H9 (cell line): ENCODE data around the gene MYMK. TPM values are rescaled to one million over a fixed set of nuclear protein-coding genes. Genes with fewer than 3 reads are reported as not detected.

Source experiments
- DNase-seq: peaks from one replicate; pipeline ENCODE4 v3.0.0-alpha.2; 2017
- H2AFZ ChIP-seq: one replicate; pipeline ENCODE4 v1.6.1; 2013; ENCODE audit warnings: mild to moderate bottlenecking, low read length, control low read depth, moderate library complexity
- H2AK5ac ChIP-seq: 2 replicates; pipeline ENCODE4 v1.6.1; 2013; ENCODE audit warnings: low read length, control low read depth, mixed read lengths; ENCODE audit not compliant: insufficient read length
- H2BK120ac ChIP-seq: one replicate; pipeline ENCODE4 v1.6.1; 2013; ENCODE audit warnings: low read depth, mild to moderate bottlenecking, low read length, control low read depth, inconsistent platforms; ENCODE audit not compliant: poor library complexity, severe bottlenecking
- H2BK12ac ChIP-seq: 2 replicates; pipeline ENCODE4 v1.6.1; 2013; ENCODE audit warnings: low read length, control low read depth, mixed read lengths, low read depth; ENCODE audit not compliant: insufficient read length
- H2BK15ac ChIP-seq: 2 replicates; pipeline ENCODE4 v1.6.1; 2013; ENCODE audit warnings: low read depth, low read length, control low read depth
- H2BK20ac ChIP-seq: one replicate; pipeline ENCODE4 v1.6.1; 2013; ENCODE audit warnings: low read depth, mild to moderate bottlenecking, low read length, control low read depth, inconsistent platforms; ENCODE audit not compliant: poor library complexity, severe bottlenecking
- H2BK5ac ChIP-seq: 2 replicates; pipeline ENCODE4 v1.6.1; 2013; ENCODE audit warnings: low read length, control low read depth, mixed read lengths; ENCODE audit not compliant: insufficient read length
- H3K14ac ChIP-seq: 2 replicates; pipeline ENCODE4 v1.6.1; 2013; ENCODE audit warnings: low read length, control low read depth; ENCODE audit not compliant: insufficient read depth
- H3K18ac ChIP-seq: 2 replicates; pipeline ENCODE4 v1.6.1; 2013; ENCODE audit warnings: low read depth, mild to moderate bottlenecking, mixed read lengths, low read length, control low read depth; ENCODE audit not compliant: insufficient read length
- H3K23ac ChIP-seq: 2 replicates; pipeline ENCODE4 v1.6.1; 2013; ENCODE audit warnings: low read length, control low read depth, mixed read lengths, low read depth; ENCODE audit not compliant: insufficient read length
- H3K23me2 ChIP-seq: 2 replicates; pipeline ENCODE4 v1.6.1; 2013; ENCODE audit warnings: low read depth, mild to moderate bottlenecking, mixed read lengths, low read length, control low read depth; ENCODE audit not compliant: insufficient read length, poor library complexity, severe bottlenecking
- H3K27ac ChIP-seq: 2 replicates; pipeline ENCODE4 v1.5.1; 2013; ENCODE audit warnings: low read length, control low read depth, mixed read lengths, low read depth; ENCODE audit not compliant: insufficient read length
- H3K27me3 ChIP-seq: 2 replicates; pipeline ENCODE4 v1.6.1; 2013; ENCODE audit warnings: low read length, control low read depth, inconsistent platforms; ENCODE audit not compliant: insufficient read depth
- H3K4ac ChIP-seq: 2 replicates; pipeline ENCODE4 v1.6.1; 2013; ENCODE audit warnings: low read depth, mild to moderate bottlenecking, control low read depth, inconsistent platforms, low read length, moderate library complexity
- H3K4me1 ChIP-seq: 2 replicates; pipeline ENCODE4 v1.6.1; 2013; ENCODE audit warnings: low read length, control low read depth, inconsistent platforms; ENCODE audit not compliant: insufficient read depth
- H3K4me2 ChIP-seq: 2 replicates; pipeline ENCODE4 v1.6.1; 2013; ENCODE audit warnings: low read length, control low read depth, mixed read lengths; ENCODE audit not compliant: insufficient read length, insufficient read depth
- H3K56ac ChIP-seq: 2 replicates; pipeline ENCODE4 v1.6.1; 2013; ENCODE audit warnings: low read depth, mild to moderate bottlenecking, mixed read lengths, low read length, control low read depth; ENCODE audit not compliant: insufficient read length
- H3K79me1 ChIP-seq: 2 replicates; pipeline ENCODE4 v1.6.1; 2013; ENCODE audit warnings: low read depth, mild to moderate bottlenecking, moderate library complexity, low read length, control low read depth, inconsistent platforms; ENCODE audit not compliant: insufficient read depth, poor library complexity, severe bottlenecking
- H3K79me2 ChIP-seq: 2 replicates; pipeline ENCODE4 v1.6.1; 2013; ENCODE audit warnings: low read length, control low read depth, inconsistent platforms; ENCODE audit not compliant: insufficient read depth
- H3K9ac ChIP-seq: 2 replicates; pipeline ENCODE4 v1.6.1; 2013; ENCODE audit warnings: low read length, control low read depth, mixed read lengths; ENCODE audit not compliant: insufficient read length; ENCODE audit errors: extremely low read depth
- H3K9me3 ChIP-seq: one replicate; pipeline ENCODE4 v1.6.1; 2013; ENCODE audit warnings: low read depth, low read length, inconsistent platforms; ENCODE audit not compliant: control insufficient read depth
- H3T11ph ChIP-seq: one replicate; pipeline ENCODE4 v1.6.1; 2013; ENCODE audit warnings: mild to moderate bottlenecking, low read length, control low read depth, inconsistent platforms
- H4K20me1 ChIP-seq: one replicate; pipeline ENCODE4 v1.6.1; 2013; ENCODE audit not compliant: control insufficient read depth, insufficient read length, insufficient read depth
- H4K5ac ChIP-seq: 2 replicates; pipeline ENCODE4 v1.6.1; 2013; ENCODE audit warnings: low read depth, mild to moderate bottlenecking, mixed read lengths, low read length, control low read depth; ENCODE audit not compliant: insufficient read length
- H4K8ac ChIP-seq: replicated peaks from 2 replicates; pipeline ENCODE4 v1.6.1; 2013; ENCODE audit warnings: low read length, control low read depth, mixed read lengths, low read depth; ENCODE audit not compliant: insufficient read length
- H4K91ac ChIP-seq: 2 replicates; pipeline ENCODE4 v1.6.1; 2013; ENCODE audit warnings: low read depth, mild to moderate bottlenecking, moderate library complexity, mixed read lengths, low read length, control low read depth; ENCODE audit not compliant: insufficient read length
- H3K27ac Mint-ChIP-seq, 3 experiments: 2 replicates in 2 of 3; 3 replicates in 1 of 3; pipeline ENCODE4 v1.8.0; 2020 to 2021; ENCODE audit warnings: mixed read lengths in 3 of 3, mild to moderate bottlenecking in 1 of 3, moderate library complexity in 1 of 3
- H3K27me3 Mint-ChIP-seq: 2 replicates; pipeline ENCODE4 v1.8.0; 2021; ENCODE audit warnings: low read depth, mild to moderate bottlenecking, moderate library complexity, mixed read lengths
- H3K36me3 Mint-ChIP-seq, 3 experiments: 2 replicates in 2 of 3; 3 replicates in 1 of 3; pipeline ENCODE4 v1.8.0; 2020 to 2021; ENCODE audit warnings: low read depth in 3 of 3, mixed read lengths in 3 of 3; ENCODE audit not compliant: insufficient read depth in 1 of 3
- H3K4me1 Mint-ChIP-seq, 2 experiments: 2 replicates each; pipeline ENCODE4 v1.8.0; 2020; ENCODE audit warnings: mixed read lengths in 2 of 2
- H3K4me3 Mint-ChIP-seq, 2 experiments: 2 replicates in 1 of 2; 3 replicates in 1 of 2; pipeline ENCODE4 v1.8.0; 2020 to 2021; ENCODE audit warnings: mild to moderate bottlenecking in 2 of 2, mixed read lengths in 2 of 2, moderate library complexity in 1 of 2
- H3K9me3 Mint-ChIP-seq, 2 experiments: 2 replicates in 1 of 2; 3 replicates in 1 of 2; pipeline ENCODE4 v1.8.0; 2020; ENCODE audit warnings: mild to moderate bottlenecking in 2 of 2, mixed read lengths in 2 of 2, moderate library complexity in 1 of 2
- CTCF ChIP-seq: fragments of 200-600 bp; sonication (generic); conservative IDR thresholded peaks from 3 replicates; pipeline ENCODE4 v1.8.0; 2021; ENCODE audit warnings: antibody characterized with exemption, mild to moderate bottlenecking
- WGBS: extraction: QIAGEN DNeasy Blood & Tissue Kit; methylation state at CpG from one replicate; pipeline ENCODE4 v1.1.7; 2013; ENCODE audit warnings: missing lambda C conversion rate, low lambda C conversion rate, mixed read lengths; ENCODE audit not compliant: insufficient read length; ENCODE audit errors: extremely low coverage; 5-methylcytosine and 5-hydroxymethylcytosine counted together
- total RNA-seq: library from RNA; stranded (reverse); gene quantifications from 2 replicates; pipeline ENCODE4 v1.2.1, GENCODE V29; 2021

MYMK gene
- total RNA-seq, 1 experiment from 2014 or later, result not detected

GRCh38 chr9:133468374-133468773 lies 56.4 kb downstream of the MYMK start:
- Mint-ChIP-seq H3K27me3 (no peaks in the 10 kb centered on the region), H3K27ac (no peak overlapping the region), H3K4me3 (no peak overlapping the region), H3K4me1 (peaks cover under 1 to 2% of the 10 kb centered on the region in 2 experiments; a peak in 3 of 4 replicates), H3K9me3 (no peaks in the 10 kb centered on the region), H3K36me3 (peaks cover 1 to 17% (median 11%) of the 10 kb centered on the region in 3 experiments; a peak in 6 of 7 replicates)
- Histone ChIP-seq H4K8ac (no peak overlapping the region), H3K4me1 (no peaks in the 10 kb centered on the region), H3K4ac (no peak overlapping the region), H2BK12ac (no peak overlapping the region), H3K27ac (no peak overlapping the region), H3T11ph (no peak overlapping the region), H3K9ac (no peak overlapping the region), H3K79me2 (no peaks in the 10 kb centered on the region), H2AK5ac (no peak overlapping the region), H2BK20ac (no peak overlapping the region), H3K18ac (no peak overlapping the region), H3K4me2 (no peak overlapping the region), H4K91ac (no peak overlapping the region), H2BK5ac (no peak overlapping the region), H3K27me3 (no peaks in the 10 kb centered on the region), H4K5ac (no peak overlapping the region), H2AFZ (no peak overlapping the region), H2BK120ac (no peak overlapping the region), H4K20me1 (no peaks in the 10 kb centered on the region), H3K14ac (no peak overlapping the region), H3K56ac (no peak overlapping the region), H3K9me3 (no peaks in the 10 kb centered on the region), H2BK15ac (no peak overlapping the region), H3K79me1 (no peaks in the 10 kb centered on the region), H3K23ac (no peak overlapping the region), H3K23me2 (no peaks in the 10 kb centered on the region)
- no peak for DNase-seq
- TF ChIP-seq CTCF, result no peak
- no CpG with 5 or more reads among the region's 11 CpGs for WGBS
